ENCODE data around the gene RAB11FIP5. TPM values are rescaled to one million over a fixed set of nuclear protein-coding genes. Genes with fewer than 3 reads are reported as not detected.
A peak's percentile ranks its signal among the peaks of the same experiment; 100 is the strongest.

RAB11FIP5 gene
- total and polyA plus RNA-seq, 8 donors, result 4.7 to 39.1 (median 13.4) TPM

GRCh38 chr2:73033766-73034381 is 78.9 kb downstream of the RAB11FIP5 start:
- intact Hi-C loops (cut with DNase I; ENCODE audit: low total_unique reads), result no loop called here

GRCh38 chr2:73033142-73033765 is 79.5 kb downstream of the RAB11FIP5 start:
- intact Hi-C loops (cut with DNase I; ENCODE audit: low total_unique reads), result no loop called here
- Histone ChIP-seq H3K27me3 (no peaks in the 10 kb centered on the region), H3K4me3 (no peak overlapping the region), H3K9me3 (no peaks in the 10 kb centered on the region), H3K4me1 (peaks cover 0 to 31% (median 15%) of the 10 kb centered on the region in 4 donors), H3K36me3 (peaks cover 0 to 12% (median 3%) of the 10 kb centered on the region in 4 donors), H3K27ac (peak overlapping the region in 1 of 5 donors; percentile 28)
- WGBS, 5 donors, result 87 to 93% (median 92%) methylated on average over 1 of the region's 1 CpG
- no peak for TF ChIP-seq POLR2AphosphoS5 (IDR thresholded peaks at IDR 0.05)
- no peak for TF ChIP-seq CTCF (IDR thresholded peaks at IDR 0.05)
- no peak for TF ChIP-seq POLR2A (IDR thresholded peaks at IDR 0.05)
- no peak for TF ChIP-seq EP300 (IDR thresholded peaks at IDR 0.05)
- DNase-seq, result no peak

More at GRCh38 chr2:73033766-73034381, 78.9 kb downstream of the RAB11FIP5 start:
- no peak for DNase-seq
- TF ChIP-seq POLR2A (IDR thresholded peaks at IDR 0.05), result no peak
- no peak for TF ChIP-seq POLR2AphosphoS5 (IDR thresholded peaks at IDR 0.05)
- no peak for TF ChIP-seq CTCF (IDR thresholded peaks at IDR 0.05)
- no peak for TF ChIP-seq EP300 (IDR thresholded peaks at IDR 0.05)
- Histone ChIP-seq H3K27ac (peak overlapping the region in 2 of 5 donors; percentile 28 to 31), H3K4me3 (no peak overlapping the region), H3K4me1 (peaks cover 0 to 31% (median 15%) of the 10 kb centered on the region in 4 donors), H3K9me3 (no peaks in the 10 kb centered on the region), H3K27me3 (no peaks in the 10 kb centered on the region), H3K36me3 (peaks cover 0 to 13% (median 2%) of the 10 kb centered on the region in 4 donors)
- WGBS, 5 donors, result 73 to 82% (median 76%) methylated on average over 4 to 5 of the region's 5 CpGs

GRCh38 chr2:73032702-73033097 is 80.0 kb downstream of the RAB11FIP5 start:
- 72 to 83% (median 81%) methylated on average over 5 of the region's 5 CpGs for WGBS, 5 donors
- H3K4me1 ChIP-seq, result peaks cover 0 to 31% (median 15%) of the 10 kb centered on the region in 4 donors
- H3K27me3 ChIP-seq, result no peaks in the 10 kb centered on the region
- H3K9me3 ChIP-seq, result no peaks in the 10 kb centered on the region
- H3K4me3 ChIP-seq, result no peak overlapping the region
- peaks cover 0 to 17% (median 7%) of the 10 kb centered on the region in 4 donors for H3K36me3 ChIP-seq
- no peak for DNase-seq
- intact Hi-C loops (cut with DNase I; ENCODE audit: low total_unique reads), result no loop called here
- peak overlapping the region in 4 of 5 donors; percentile 36 to 58 (median 48) for H3K27ac ChIP-seq
- TF ChIP-seq POLR2AphosphoS5 (IDR thresholded peaks at IDR 0.05), result no peak
- no peak for TF ChIP-seq POLR2A (IDR thresholded peaks at IDR 0.05)
- TF ChIP-seq EP300 (IDR thresholded peaks at IDR 0.05), result no peak
- TF ChIP-seq CTCF (IDR thresholded peaks at IDR 0.05), result no peak

GRCh38 chr2:73031725-73032701 is 80.7 kb downstream of the RAB11FIP5 start:
- H3K27ac ChIP-seq, result peak overlapping the region; percentile 13 to 58 (median 47)
- no peaks in the 10 kb centered on the region for H3K27me3 ChIP-seq
- intact Hi-C loops (cut with DNase I; ENCODE audit: low total_unique reads), result no loop called here
- 57 to 67% (median 64%) methylated on average over 9 to 10 of the region's 10 CpGs for WGBS, 5 donors
- H3K9me3 ChIP-seq, result no peaks in the 10 kb centered on the region
- DNase-seq, result peak in 1 of 2 donors; percentile 69
- H3K4me3 ChIP-seq, result no peak overlapping the region
- peaks cover 0 to 31% (median 15%) of the 10 kb centered on the region in 4 donors for H3K4me1 ChIP-seq
- H3K36me3 ChIP-seq, result peaks cover 0 to 15% (median 11%) of the 10 kb centered on the region in 4 donors
- TF ChIP-seq POLR2A (IDR thresholded peaks at IDR 0.05) (no peak), POLR2AphosphoS5 (IDR thresholded peaks at IDR 0.05) (no peak), CTCF (IDR thresholded peaks at IDR 0.05) (no peak)

Data from stomach (tissue), 9 donors.